ENCODE measurements around the gene TEAD4.

The TEAD4 gene

DNA sequence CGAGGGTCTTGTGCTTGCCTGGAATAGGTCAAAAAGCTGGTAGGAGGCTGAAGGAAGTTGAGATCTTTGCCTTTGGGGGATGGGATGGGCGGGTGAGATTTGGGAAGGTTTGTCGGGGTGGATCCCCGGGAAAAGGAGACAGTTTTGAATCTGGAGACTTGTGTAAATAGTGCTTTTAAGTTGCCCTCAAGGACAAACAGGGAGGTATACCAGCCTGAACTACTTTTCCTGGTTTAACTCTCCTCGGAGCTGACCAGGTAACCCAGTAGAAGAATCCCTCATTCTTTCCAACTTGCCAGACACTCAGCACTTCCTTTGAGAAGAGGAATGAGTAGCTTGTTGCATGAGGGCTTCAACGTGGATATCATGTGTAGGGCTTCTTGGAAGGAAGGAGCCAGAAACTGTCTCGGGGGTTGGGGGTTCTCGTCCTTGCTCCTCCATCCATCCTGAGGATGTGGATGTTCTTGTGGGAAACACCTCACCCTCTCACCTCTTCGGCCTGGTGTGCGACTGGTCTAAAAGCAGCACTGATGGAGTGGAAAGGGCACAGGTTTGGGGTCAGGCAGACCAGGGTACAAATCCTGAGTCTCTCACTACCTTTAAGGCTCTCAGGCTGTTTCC lies 1.9 kb downstream of the TEAD4 start:
- DNase-seq = no peak

DNA sequence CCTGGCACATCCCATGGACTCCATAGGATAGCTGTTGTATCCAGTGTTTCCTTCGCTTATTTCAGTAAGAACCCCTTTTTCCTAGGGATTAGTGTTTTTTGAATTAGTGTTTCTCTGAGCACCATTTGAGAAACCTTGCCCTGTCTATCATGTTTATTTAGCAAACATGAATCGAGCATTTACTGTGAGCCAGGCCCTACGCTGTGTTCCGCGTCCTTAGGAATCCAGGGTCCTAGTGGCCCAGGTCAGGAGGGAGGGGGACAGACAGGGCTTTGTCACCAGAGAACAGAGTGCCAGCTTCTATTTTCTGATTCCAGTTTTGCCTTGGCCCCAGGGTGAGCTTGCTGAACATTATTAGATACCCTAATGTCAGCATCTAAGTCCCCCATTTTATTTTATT lies 2.5 kb downstream of the TEAD4 start:
- no peak for DNase-seq

GRCh38 chr12:2963154-2963759 lies 4.1 kb downstream of the TEAD4 start:
- no peak for DNase-seq

DNA sequence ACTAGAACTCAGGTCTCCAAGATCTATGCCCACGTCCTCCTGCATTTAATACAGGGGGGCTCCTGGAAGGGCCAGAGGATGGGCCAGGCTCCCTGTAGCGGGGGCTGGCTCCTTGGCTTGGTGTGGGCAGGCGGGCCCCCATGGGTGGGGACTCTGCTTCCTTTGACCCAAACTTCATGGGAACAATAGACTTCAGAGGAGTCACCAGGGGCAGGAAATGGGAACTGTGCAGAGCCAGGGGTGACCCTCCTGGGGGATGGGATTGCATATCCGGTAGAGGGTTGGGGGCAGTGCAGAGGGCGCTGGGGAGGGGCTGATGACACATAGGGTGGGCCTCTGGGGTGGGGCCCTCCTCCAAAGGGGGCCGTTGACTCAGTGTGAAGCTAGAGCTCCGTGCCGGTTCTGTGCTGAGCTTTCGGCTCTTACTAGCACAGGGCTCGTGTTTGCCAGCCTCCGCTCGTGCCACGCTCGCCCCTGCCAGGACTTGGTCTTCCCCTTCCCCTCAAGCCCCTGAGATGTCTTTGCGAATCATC lies 4.6 kb downstream of the TEAD4 start:
- no peak for DNase-seq

- no peak for DNase-seq
Measured at GRCh38 chr12:2967651-2968050, 8.5 kb downstream of the TEAD4 start.

DNA sequence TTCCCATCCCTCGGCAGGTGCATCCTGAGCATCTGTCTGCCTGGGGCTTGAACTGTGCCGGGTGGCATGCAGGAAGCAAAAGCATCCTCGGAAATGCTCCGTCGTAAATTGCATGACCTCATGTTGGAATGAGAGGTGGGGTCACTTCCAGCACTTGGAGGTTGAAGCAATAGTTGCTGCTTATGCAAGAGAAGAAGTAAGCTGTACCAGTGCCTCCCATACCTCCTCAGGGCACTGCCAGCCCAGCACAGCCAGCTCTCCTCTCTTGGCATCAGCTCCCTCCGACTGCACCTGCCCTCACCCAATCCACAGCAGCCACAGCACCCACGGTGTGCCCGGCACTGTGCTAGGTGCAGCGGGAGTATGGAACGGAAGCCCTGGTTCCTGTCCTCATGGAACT lies 11.5 kb downstream of the TEAD4 start:
- DNase-seq = no peak

GRCh38 chr12:2973566-2973965 lies 14.4 kb downstream of the TEAD4 start:
- no peak for DNase-seq

DNA sequence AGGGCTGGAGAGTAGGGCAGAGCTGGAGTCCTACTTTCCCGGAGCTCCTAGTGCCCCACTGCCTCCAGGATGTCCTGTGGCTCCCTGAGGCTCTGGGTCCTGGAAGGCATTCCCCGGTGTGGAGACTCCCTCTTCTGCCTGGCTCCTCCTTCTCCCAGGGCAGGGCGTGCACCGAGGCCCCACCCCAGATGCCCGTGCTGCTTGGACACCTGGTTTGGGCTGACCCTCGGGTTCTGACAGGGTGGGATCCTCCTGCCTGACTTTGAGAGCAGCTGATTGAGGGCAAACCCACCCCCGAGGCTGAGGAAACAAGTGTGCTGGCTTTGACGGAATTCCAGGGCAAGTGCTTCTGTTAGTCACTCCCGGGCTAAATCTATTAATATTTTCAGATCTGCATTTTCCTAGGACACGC lies 15.4 kb downstream of the TEAD4 start:
- no peak for DNase-seq

DNA sequence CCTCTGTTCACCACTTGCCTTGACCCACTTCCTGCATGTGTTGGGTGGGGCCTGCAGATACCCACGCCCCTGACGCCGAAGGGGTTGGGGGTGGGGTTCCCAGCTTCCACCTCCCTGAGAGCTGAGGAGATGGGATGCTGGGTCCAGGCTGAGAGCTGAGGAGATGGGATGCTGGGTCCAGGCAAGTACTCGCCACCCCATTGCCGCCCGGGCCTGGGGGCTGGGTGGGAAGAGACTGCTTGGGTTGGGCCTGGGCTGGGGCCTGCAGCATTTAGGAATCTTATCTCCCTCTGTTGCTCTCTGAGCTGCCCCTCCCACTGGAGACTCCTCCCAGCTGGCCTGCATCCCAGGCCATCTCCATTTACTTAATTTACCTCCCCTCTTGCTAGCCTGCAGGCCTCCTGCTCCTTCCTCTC lies 17.4 kb downstream of the TEAD4 start:
- no peak for DNase-seq

DNA sequence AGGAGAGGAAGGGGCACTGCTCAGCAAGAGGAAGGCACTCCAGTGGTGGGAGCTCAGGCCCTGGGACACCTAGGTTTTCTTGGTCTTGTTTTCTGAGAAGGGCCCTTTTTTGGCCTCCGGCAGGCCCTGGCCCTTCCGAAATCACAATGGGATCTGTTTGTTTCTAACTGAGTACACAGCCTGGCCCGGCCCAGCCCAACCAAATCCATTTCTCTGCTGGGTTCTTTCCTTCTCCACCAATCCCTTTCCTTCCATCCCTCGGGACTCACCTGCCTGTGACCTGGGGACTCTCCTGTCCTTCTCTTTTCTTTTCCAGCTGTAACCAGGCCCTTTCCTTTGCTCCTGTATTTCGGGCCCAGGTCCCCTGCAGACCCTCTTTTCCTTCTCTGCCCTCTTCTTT lies 18.6 kb downstream of the TEAD4 start:
- DNase-seq = no peak

DNA sequence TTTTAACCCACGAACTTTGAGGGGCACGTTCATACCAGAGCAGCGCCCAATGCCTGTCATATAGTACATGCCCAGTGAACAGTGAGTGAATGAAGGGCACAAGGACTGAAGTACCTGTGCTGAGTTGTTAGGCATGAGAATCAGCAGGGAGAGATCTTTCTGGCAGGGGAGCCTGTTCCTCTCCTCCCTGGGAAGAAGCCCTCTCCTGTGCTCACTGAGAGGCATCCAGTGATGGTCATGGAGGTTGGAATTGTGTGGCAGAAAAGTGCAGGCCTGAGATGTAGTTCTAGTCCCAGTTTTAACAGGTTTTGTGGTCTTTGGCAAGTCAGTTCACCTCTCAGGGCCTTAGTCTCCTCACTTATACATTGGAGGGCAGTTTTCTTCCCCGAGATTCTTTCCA lies 20.6 kb downstream of the TEAD4 start:
- DNase-seq = no peak

DNA sequence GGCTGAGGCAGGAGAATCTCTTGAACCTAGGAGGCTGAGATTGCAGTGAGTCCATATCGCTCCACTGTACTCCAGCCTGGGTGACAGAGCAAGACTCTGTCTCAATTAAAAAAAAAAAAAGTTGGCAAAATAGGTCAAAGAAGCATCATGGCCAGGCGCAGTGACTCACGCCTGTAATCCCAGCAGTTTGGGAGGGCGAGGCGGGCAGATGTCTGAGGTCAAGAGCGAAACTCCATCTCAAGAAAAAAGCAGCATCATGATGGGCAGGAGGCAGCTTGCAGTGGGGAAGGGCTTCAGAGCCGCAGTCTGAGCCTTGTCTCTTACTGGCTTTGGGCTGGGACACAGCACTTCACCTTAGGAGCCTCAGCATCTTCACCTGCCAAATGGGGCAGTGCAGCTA lies 21.4 kb downstream of the TEAD4 start:
- DNase-seq = no peak

- no peak for DNase-seq
Measured at GRCh38 chr12:2982361-2982760, 23.2 kb downstream of the TEAD4 start.

DNA sequence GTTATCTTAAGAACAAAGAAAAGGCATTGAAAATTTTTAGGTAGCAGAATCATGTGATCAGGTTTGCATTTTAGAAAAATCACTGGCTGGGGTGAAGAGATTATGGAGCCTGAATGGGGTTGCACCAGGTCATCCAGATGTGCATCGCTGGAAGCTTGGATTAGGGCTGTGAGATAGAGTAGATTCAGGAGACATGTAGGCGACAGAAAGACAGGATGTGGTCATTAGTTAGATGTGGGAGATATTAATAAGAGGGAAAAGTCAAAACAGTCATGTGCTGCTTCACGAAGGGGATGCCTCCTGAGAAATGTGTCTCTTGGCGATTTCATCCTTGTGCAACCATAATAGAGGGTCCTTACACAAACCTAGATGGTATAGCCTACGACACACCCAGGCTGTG lies 25.1 kb downstream of the TEAD4 start:
- DNase-seq = no peak

GRCh38 chr12:2984698-2985097 lies 25.5 kb downstream of the TEAD4 start:
- DNase-seq = no peak

DNA sequence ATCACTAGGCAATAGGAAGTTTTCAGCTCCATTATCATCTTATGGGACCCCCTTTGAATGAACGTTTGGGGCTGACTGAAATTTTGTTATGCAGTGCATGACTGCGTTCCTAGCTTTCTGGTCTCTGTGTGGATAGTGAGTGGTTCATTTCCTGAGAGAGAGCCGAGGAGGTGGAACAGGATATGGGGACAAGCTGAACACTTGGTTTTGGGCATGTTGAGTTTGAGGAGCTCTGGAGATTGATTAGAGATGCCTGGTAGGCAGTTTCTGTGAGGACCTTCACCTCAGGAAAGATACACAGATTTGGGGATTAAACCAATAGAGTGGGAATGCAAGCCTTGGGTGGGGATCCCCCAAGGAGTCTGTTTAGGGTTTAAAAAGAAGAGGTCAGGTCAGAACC lies 27.7 kb downstream of the TEAD4 start:
- DNase-seq = no peak

DNA sequence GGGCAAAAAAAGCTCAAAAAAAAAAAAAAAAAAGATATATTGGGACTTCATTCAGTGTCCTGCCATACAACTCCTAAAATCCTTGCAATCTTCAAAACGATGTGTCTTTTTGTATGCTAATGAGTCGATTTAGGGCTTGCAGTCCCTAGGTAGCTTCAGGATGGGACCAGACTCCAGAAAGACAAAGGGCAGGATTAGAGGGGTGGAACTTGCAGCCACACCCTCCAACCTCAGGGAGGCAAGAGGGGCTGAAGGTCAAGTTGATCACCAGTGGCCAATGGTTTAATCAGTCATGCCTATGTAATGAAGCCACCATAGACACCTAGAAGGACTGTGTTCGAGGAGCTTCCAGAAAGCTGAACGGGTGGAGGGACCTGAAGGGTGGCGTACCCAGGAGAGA lies 29.3 kb downstream of the TEAD4 start:
- no peak for DNase-seq

GRCh38 chr12:2992724-2993123 lies 33.5 kb downstream of the TEAD4 start:
- no peak for DNase-seq

DNA sequence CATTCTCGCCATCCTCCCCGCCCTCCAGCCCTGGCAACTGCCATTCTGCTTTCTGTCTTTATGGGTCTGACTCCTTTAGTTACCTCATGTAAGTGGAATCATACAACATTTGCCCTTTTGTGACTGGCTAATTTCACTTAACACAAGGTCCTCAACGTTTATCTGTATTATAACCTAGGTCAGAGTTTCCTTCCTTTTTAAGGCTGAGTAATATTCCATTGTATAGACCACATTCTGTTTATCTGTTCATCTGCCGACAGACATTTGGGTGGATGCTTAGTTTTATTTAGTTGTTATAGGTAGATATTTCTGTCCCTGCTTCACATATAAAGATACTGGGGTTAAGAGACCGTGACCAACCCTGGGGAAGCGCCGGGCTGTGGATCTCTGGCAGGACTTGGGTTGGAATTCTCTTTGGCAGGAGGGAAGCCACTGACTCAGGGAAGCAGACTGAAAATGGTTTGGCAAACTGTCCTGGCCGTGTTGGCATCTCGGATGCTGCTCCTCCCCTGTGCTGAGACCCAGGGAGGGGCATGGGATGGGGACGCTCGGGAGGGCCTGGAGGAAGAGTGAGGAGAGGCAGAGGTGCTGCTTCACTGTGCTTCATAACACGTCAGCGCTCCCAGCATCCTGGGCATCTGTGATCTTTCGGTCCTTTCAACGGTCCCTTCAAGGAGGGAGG lies 38.9 kb downstream of the TEAD4 start:
- no peak for DNase-seq

DNA sequence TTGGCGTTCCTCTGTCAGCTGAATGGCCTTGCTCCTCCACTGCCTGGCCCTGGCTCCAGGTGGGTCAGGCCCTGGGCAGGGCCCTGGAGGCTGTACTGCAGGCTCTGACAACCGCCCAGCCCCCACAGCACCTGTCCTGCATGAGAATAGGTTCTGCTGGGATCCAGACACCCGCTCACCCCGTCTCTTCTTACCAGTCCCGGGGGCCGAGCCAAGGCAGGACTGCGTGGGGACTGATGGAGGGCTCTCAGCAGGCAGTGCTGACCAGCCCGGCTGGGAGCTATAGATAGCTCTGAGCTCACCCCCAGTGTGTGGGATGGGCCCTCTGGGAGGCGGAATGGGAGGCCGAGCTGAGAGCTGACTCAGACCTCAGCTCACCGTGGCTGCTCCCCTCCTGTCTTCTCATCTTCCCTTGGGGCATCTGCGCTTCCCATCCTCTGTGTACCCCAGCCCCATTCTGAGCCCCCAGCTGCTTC lies 39.6 kb downstream of the TEAD4 start:
- DNase-seq = no peak

DNA sequence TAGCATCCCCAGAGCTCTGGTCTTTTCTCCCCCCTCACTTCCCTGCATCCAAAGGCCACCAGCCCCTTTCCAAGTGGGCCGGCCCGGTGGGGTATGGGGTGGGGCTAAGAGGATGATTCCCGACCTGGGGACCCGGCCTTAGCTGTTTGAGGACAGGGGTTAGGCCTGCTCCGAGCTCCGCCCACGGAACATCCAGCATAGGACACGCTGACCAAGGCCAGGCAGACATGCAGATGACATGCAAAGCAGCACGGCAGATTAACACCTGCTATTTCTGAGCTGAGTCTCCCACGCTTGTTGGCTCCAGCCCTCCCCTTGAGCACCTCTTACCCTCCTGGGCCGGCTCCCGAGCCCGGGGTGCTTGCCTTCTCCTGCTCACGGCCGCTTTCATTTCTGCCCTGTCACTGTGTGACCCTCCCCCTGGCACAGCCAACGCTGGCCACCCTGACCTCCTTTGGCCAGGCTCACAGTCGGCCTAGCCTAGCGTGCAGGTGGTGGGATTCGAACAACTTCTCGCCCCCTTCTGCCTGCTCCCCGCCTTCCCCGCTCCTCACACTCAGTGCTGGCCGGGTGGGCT lies 40.2 kb downstream of the TEAD4 start:
- DNase-seq = no peak

DNA sequence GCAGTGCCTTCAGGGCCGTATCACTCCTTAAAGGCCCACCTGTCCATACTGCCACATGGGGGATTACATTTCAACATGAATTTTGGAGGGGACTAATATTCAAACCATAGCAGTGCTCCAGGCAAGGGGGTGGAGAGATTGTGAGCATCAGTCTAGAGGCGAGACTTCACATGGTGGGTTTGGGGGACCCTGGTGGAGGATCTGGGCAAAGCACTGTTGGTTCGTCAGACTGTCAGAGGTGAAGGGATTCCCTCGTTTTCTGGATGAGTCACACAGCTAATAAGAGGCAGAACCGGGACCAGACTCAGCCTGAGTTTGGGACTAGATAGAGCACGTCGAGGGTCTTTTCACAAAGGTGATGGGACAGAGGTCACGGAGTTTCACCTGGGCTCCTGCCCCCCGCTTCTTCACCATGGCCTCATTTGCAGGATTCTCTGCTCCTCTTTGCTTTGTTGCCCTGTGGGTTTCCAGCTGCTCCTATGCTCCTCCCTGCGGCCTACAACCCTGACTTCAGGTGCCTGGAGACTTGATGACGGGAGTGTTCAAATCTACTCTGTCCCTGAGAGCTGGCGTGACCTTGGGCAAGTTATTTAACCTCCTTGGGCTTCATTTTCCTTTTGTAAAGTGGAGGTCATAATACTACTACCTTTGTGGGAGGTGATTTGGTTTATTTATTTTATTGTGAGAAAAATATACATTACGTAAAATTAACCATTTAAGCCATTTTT lies 41.5 kb downstream of the TEAD4 start:
- no peak for DNase-seq

GRCh38 chr12:3002646-3003045 lies 43.4 kb downstream of the TEAD4 start:
- no peak for DNase-seq

Data from activated CD4-positive, alpha-beta T cell treated with anti-CD3 and anti-CD28 coated beads for 1 hour (primary cell).